B cell (primary cell): ENCODE results near the gene THSD7A. TPM values are rescaled to one million over a fixed set of nuclear protein-coding genes. Genes with fewer than 3 reads are reported as not detected.

ENCODE experiments used
- ATAC-seq: fragments of 200-7000 bp; cut with Tn5 transposase; one replicate; pipeline ENCODE4 v1.10.0; 2021; ENCODE audit warnings: low read depth, mild to moderate bottlenecking, moderate number of reproducible peaks, moderate library complexity
- CTCF ChIA-PET: fragments of 350-600 bp; sonication (Branson Sonifier 250); formaldehyde crosslinking; loops from one replicate; lab custom pipeline; 2021; ENCODE audit warnings: antibody characterized with exemption, inconsistent platforms; lab: Charles Lee
- POLR2A ChIA-PET: fragments of 350-600 bp; sonication (Branson Sonifier 250); formaldehyde crosslinking; loops from one replicate; lab custom pipeline; 2021; ENCODE audit warnings: antibody characterized with exemption; lab: Charles Lee
- DNase-seq: peaks from one replicate; pipeline ENCODE4 v3.0.0; 2013
- H2AFZ ChIP-seq: 2 replicates; pipeline ENCODE4 v1.6.1; 2012; ENCODE audit warnings: mild to moderate bottlenecking, low read depth, low read length; ENCODE audit not compliant: insufficient read depth, poor library complexity, severe bottlenecking
- H3K27ac ChIP-seq, 2 donors: 1 replicate in 1 of 2; 2 replicates in 1 of 2; pipeline ENCODE4 v1.5.1; 2012 to 2013; ENCODE audit warnings: low read length in 2 of 2, mild to moderate bottlenecking in 2 of 2, moderate library complexity in 1 of 2
- H3K27me3 ChIP-seq, 4 experiments: fragments of 200-600 bp in 1 of 4; sonication (generic) in 1 of 4; replicated peaks in 1 of 4; 1 replicate in 2 of 4; 2 replicates in 2 of 4; pipeline versions ENCODE4 v1.6.1 to v1.7.0; 2013 to 2016; ENCODE audit warnings: low read length in 3 of 4, mild to moderate bottlenecking in 2 of 4, mixed read lengths in 1 of 4, moderate library complexity in 1 of 4; ENCODE audit not compliant: insufficient read depth in 4 of 4, control insufficient read depth in 3 of 4; ENCODE audit errors: control extremely low read depth in 1 of 4
- H3K36me3 ChIP-seq, 2 experiments: replicated peaks in 1 of 2; 1 replicate in 1 of 2; 2 replicates in 1 of 2; pipeline versions ENCODE4 v1.6.1 to v1.7.1; 2013; ENCODE audit warnings: low read length in 1 of 2; ENCODE audit not compliant: insufficient read depth in 2 of 2, control insufficient read depth in 1 of 2; ENCODE audit errors: control extremely low read depth in 1 of 2, extremely low read depth in 1 of 2
- H3K4me1 ChIP-seq, 2 donors: fragments of 200-600 bp in 1 of 2; sonication (generic) in 1 of 2; 1 replicate in 1 of 2; 2 replicates in 1 of 2; pipeline versions ENCODE4 v1.5.1 to v1.6.1; 2013 to 2017; ENCODE audit warnings: low read length in 2 of 2; ENCODE audit not compliant: control insufficient read depth in 2 of 2, insufficient read depth in 2 of 2
- H3K4me2 ChIP-seq: replicated peaks from 2 replicates; pipeline ENCODE3; 2012; ENCODE audit warnings: mild to moderate bottlenecking, low read depth, low read length; ENCODE audit not compliant: poor library complexity, severe bottlenecking
- H3K4me3 ChIP-seq, 5 experiments: fragments of 200-600 bp in 1 of 5; sonication (generic) in 1 of 5; 1 replicate in 3 of 5; 2 replicates in 2 of 5; pipeline versions ENCODE4 v1.5.1 to v1.7.0; 2011 to 2016; ENCODE audit warnings: low read length in 4 of 5, mild to moderate bottlenecking in 4 of 5, low read depth in 2 of 5, control low read depth in 1 of 5, moderate library complexity in 1 of 5; ENCODE audit not compliant: insufficient read depth in 1 of 5; ENCODE audit errors: control extremely low read depth in 1 of 5, extremely low read depth in 1 of 5
- H3K79me2 ChIP-seq: fragments of 200-600 bp; sonication (generic); one replicate; pipeline ENCODE4 v1.6.0; 2016; ENCODE audit warnings: low read length; ENCODE audit not compliant: control insufficient read depth, insufficient read depth
- H3K9ac ChIP-seq: fragments of 200-600 bp; sonication (generic); 2 replicates; pipeline ENCODE4 v1.6.1; 2017; ENCODE audit warnings: mild to moderate bottlenecking, low read length, moderate library complexity
- H3K9me3 ChIP-seq, 3 donors: one replicate each; pipeline versions ENCODE4 v1.6.1 to v1.7.1; 2013; ENCODE audit warnings: low read length in 2 of 3; ENCODE audit not compliant: control insufficient read depth in 2 of 3, insufficient read depth in 1 of 3; ENCODE audit errors: control extremely low read depth in 1 of 3
- H4K20me1 ChIP-seq: 2 replicates; pipeline ENCODE4 v1.6.0; 2012; ENCODE audit warnings: mild to moderate bottlenecking, low read length; ENCODE audit not compliant: insufficient read depth, control insufficient read depth, poor library complexity, severe bottlenecking
- H3K27ac Mint-ChIP-seq: one replicate; pipeline ENCODE4 v1.8.0; 2021; ENCODE audit warnings: mixed read lengths
- H3K27me3 Mint-ChIP-seq: one replicate; pipeline ENCODE4 v1.8.0; 2021; ENCODE audit warnings: mixed read lengths
- H3K4me1 Mint-ChIP-seq: one replicate; pipeline ENCODE4 v1.8.0; 2021; ENCODE audit warnings: mixed read lengths
- H3K4me3 Mint-ChIP-seq: one replicate; pipeline ENCODE4 v1.8.0; 2021; ENCODE audit warnings: mixed read lengths
- H3K9me3 Mint-ChIP-seq: one replicate; pipeline ENCODE4 v1.8.0; 2022; ENCODE audit warnings: mixed read lengths; ENCODE audit not compliant: insufficient read depth
- CTCF ChIP-seq: fragments of 200-600 bp; IDR thresholded peaks from one replicate; pipeline ENCODE4 v1.8.0; 2022; ENCODE audit warnings: antibody characterized with exemption, mild to moderate bottlenecking
- EZH2 ChIP-seq: IDR thresholded peaks from 2 replicates; pipeline ENCODE4 v1.6.1; 2012; ENCODE audit warnings: borderline replicate concordance, low read depth, mild to moderate bottlenecking, moderate library complexity, low read length; ENCODE audit not compliant: insufficient read depth, poor library complexity, severe bottlenecking
- WGBS: methylation state at CpG from one replicate; pipeline ENCODE4 v1.1.5; 2013; ENCODE audit warnings: missing lambda C conversion rate; ENCODE audit not compliant: insufficient coverage; 5-methylcytosine and 5-hydroxymethylcytosine counted together
- intact Hi-C: fragments of 100-400 bp; cut with micrococcal nuclease; formaldehyde crosslinking; loops from one replicate; pipeline ENCODE4 v1.10.0; 2022
- polyA plus RNA-seq: library from polyadenylated mRNA; depleted of rRNA; stranded (reverse); fragments of >200 nt; gene quantifications from 2 replicates; pipeline ENCODE4 v1.2.3, GENCODE V29; 2012
- total RNA-seq, 2 donors: library from RNA; stranded (reverse); fragments of 120-200 nt in 1 of 2; gene quantifications; 1 replicate in 1 of 2; 2 replicates in 1 of 2; pipeline versions ENCODE4 v1.2.3 to v1.2.4, GENCODE V29; 2013 to 2022

The THSD7A gene
- total and polyA plus RNA-seq, 2 donors (not counting 1 experiment from before 2014, with no cell fraction given): not detected

GRCh38 chr7:11466517-11467105, 365.4 kb downstream of the THSD7A start:
- Histone ChIP-seq H3K4me2 (no peak overlapping the region), H3K79me2 (no peaks in the 10 kb centered on the region), H3K4me1 (no peaks in the 10 kb centered on the region), H4K20me1 (no peaks in the 10 kb centered on the region), H3K36me3 (no peaks in the 10 kb centered on the region), H3K9ac (no peak overlapping the region), H3K27ac (no peak overlapping the region), H3K4me3 (no peak overlapping the region), H3K27me3 (no peaks in the 10 kb centered on the region), H3K9me3 (no peaks in the 10 kb centered on the region), H2AFZ (no peak overlapping the region)
- no peaks in the 10 kb centered on the region for H3K4me1 Mint-ChIP-seq
- CTCF ChIA-PET: no interaction called here
- DNase-seq (no peak), ATAC-seq (no peak)
- intact Hi-C loops: no loop called here
- no peaks in the 10 kb centered on the region for H3K27me3 Mint-ChIP-seq
- TF ChIP-seq EZH2 (no peak), CTCF (no peak)
- H3K4me3 Mint-ChIP-seq: no peak overlapping the region
- H3K27ac Mint-ChIP-seq: no peak overlapping the region
- POLR2A ChIA-PET: no interaction called here
- WGBS: 98% methylated on average over 7 of the region's 10 CpGs
- no peaks in the 10 kb centered on the region for H3K9me3 Mint-ChIP-seq

- Histone ChIP-seq H3K9me3 (no peaks in the 10 kb centered on the region), H3K4me3 (no peak overlapping the region), H3K27ac (no peak overlapping the region), H3K79me2 (no peaks in the 10 kb centered on the region), H3K27me3 (no peaks in the 10 kb centered on the region), H3K4me1 (no peaks in the 10 kb centered on the region), H3K9ac (no peak overlapping the region), H3K4me2 (no peak overlapping the region), H2AFZ (no peak overlapping the region), H3K36me3 (no peaks in the 10 kb centered on the region), H4K20me1 (no peaks in the 10 kb centered on the region)
- Mint-ChIP-seq H3K9me3 (no peaks in the 10 kb centered on the region), H3K27ac (no peak overlapping the region), H3K4me3 (no peak overlapping the region), H3K27me3 (no peaks in the 10 kb centered on the region), H3K4me1 (no peaks in the 10 kb centered on the region)
- DNase-seq (no peak), ATAC-seq (no peak)
- TF ChIP-seq CTCF: no peak
- TF ChIP-seq EZH2: no peak
- CTCF ChIA-PET: no interaction called here
- intact Hi-C loops: no loop called here
- POLR2A ChIA-PET: no interaction called here
- WGBS: no CpG with 5 or more reads among the region's 3 CpGs
These were observed 367.4 kb downstream of the THSD7A start for GRCh38 chr7:11464624-11465023.
